Liver (tissue), 3 donors: Measurements from ENCODE around the gene PCNX3.

ENCODE experiments used
- EGR1 ChIP-seq, 2 donors: IDR thresholded peaks; 2 replicates each; pipeline ENCODE4 v1.6.1; 2016 to 2018; ENCODE audit warnings: antibody characterized with exemption in 2 of 2, low read depth in 2 of 2
- FOXA1 ChIP-seq: IDR thresholded peaks from 2 replicates; pipeline ENCODE4 v1.6.1; 2016; ENCODE audit warnings: antibody characterized with exemption
- GABPA ChIP-seq, 2 donors: IDR thresholded peaks in 1 of 2; conservative IDR thresholded peaks in 1 of 2; 2 replicates each; pipeline ENCODE4 v1.6.1; 2016; ENCODE audit warnings: antibody characterized with exemption in 2 of 2, mild to moderate bottlenecking in 1 of 2, moderate library complexity in 1 of 2
- MAX ChIP-seq: IDR thresholded peaks from 2 replicates; pipeline ENCODE4 v1.6.1; 2016; ENCODE audit warnings: antibody characterized with exemption
- RAD21 ChIP-seq, 2 donors: IDR thresholded peaks; 2 replicates each; pipeline ENCODE4 v1.6.1; 2016; ENCODE audit warnings: antibody characterized with exemption in 2 of 2, mild to moderate bottlenecking in 2 of 2
- REST ChIP-seq: IDR thresholded peaks from 2 replicates; pipeline ENCODE4 v1.6.1; 2016; ENCODE audit warnings: antibody characterized with exemption, mild to moderate bottlenecking
- SP1 ChIP-seq: IDR thresholded peaks from 2 replicates; pipeline ENCODE4 v1.6.1; 2018; ENCODE audit warnings: antibody characterized with exemption, mild to moderate bottlenecking
- TAF1 ChIP-seq: conservative IDR thresholded peaks from 2 replicates; pipeline ENCODE4 v1.6.1; 2016; ENCODE audit warnings: antibody characterized with exemption, mild to moderate bottlenecking
- TF ChIP-seq, protein P1 (sequence below): fragments of 150-350 bp; IDR thresholded peaks from 2 replicates; pipeline ENCODE4 v1.5.1; 2017; ENCODE audit warnings: improper control_type of control experiment, low read depth, low read length; ENCODE audit not compliant: missing input control
- TF ChIP-seq, protein P2 (sequence below): IDR thresholded peaks from 2 replicates; pipeline ENCODE4 v1.6.1; 2016; ENCODE audit warnings: antibody characterized with exemption
- donor health status: healthy.
- donor health status: healthy.

GRCh38 chr11:65622011-65622410, 6.4 kb downstream of the PCNX3 start:
- TF ChIP-seq, protein P1, sequence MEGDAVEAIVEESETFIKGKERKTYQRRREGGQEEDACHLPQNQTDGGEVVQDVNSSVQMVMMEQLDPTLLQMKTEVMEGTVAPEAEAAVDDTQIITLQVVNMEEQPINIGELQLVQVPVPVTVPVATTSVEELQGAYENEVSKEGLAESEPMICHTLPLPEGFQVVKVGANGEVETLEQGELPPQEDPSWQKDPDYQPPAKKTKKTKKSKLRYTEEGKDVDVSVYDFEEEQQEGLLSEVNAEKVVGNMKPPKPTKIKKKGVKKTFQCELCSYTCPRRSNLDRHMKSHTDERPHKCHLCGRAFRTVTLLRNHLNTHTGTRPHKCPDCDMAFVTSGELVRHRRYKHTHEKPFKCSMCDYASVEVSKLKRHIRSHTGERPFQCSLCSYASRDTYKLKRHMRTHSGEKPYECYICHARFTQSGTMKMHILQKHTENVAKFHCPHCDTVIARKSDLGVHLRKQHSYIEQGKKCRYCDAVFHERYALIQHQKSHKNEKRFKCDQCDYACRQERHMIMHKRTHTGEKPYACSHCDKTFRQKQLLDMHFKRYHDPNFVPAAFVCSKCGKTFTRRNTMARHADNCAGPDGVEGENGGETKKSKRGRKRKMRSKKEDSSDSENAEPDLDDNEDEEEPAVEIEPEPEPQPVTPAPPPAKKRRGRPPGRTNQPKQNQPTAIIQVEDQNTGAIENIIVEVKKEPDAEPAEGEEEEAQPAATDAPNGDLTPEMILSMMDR = no peak
- TF ChIP-seq RAD21 (IDR thresholded peaks at IDR 0.05) = no peak
- no peak for TF ChIP-seq EGR1 (IDR thresholded peaks at IDR 0.05; ENCODE audit: low read depth in 2 of 2)
- TF ChIP-seq MAX = no peak
- TF ChIP-seq GABPA (IDR thresholded peaks at IDR 0.05 in 1 of 2, conservative IDR thresholded peaks at IDR 0.05 in 1 of 2) = no peak
- TF ChIP-seq REST = no peak
- TF ChIP-seq, protein P2, sequence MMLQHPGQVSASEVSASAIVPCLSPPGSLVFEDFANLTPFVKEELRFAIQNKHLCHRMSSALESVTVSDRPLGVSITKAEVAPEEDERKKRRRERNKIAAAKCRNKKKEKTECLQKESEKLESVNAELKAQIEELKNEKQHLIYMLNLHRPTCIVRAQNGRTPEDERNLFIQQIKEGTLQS = no peak
- TF ChIP-seq FOXA1 = no peak
- TF ChIP-seq TAF1 = no peak
- TF ChIP-seq SP1 = no peak
